LNCaP clone FGC (cell line): Measurements from ENCODE around the gene HIVEP2.

Experiments used
- DNase-seq: peaks from one replicate; pipeline ENCODE4 v3.0.0-alpha.2; 2011; ENCODE audit warnings: low read depth
- H3K4me3 ChIP-seq: 2 replicates; pipeline ENCODE4 v1.5.1; 2011; ENCODE audit warnings: mild to moderate bottlenecking, low read depth, low read length, control low read depth
- TF ChIP-seq, protein P1 (sequence below): IDR thresholded peaks from 2 replicates; pipeline ENCODE4 v1.5.1; 2012; ENCODE audit warnings: mild to moderate bottlenecking; ENCODE audit not compliant: control insufficient read depth, insufficient read depth; ENCODE audit errors: extremely low read depth

The HIVEP2 gene

DNA sequence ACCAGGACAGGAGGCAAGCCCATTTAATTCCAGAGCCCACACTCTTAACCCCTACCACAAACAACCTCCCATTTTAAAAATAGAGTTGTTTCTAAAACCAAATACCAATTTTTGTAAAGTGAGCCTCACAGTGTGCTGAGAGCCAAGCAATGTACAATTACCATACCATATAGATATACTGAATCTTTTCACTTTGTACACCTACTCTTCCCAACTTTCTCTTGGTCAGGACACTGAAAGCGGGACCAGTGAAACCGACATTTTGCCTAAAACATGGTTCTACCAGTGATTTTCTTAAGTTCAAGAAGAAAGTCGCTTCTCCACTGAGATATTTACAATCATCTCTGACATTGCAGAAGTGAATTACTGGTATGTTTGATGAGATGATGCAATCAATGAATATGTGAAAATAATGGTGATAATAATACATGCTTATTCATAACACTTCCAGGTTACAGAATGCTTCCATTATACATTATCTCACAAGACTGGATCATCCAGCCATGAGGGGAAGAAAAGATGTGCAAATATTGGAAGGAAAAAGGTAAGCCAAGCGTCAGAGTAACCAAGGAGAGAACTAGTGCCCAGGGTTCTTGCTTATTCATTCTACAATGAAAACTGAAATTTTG, 74.1 kb downstream of the HIVEP2 start:
- no peak overlapping the region for H3K4me3 ChIP-seq
- DNase-seq: no peak
- TF ChIP-seq, protein P1, sequence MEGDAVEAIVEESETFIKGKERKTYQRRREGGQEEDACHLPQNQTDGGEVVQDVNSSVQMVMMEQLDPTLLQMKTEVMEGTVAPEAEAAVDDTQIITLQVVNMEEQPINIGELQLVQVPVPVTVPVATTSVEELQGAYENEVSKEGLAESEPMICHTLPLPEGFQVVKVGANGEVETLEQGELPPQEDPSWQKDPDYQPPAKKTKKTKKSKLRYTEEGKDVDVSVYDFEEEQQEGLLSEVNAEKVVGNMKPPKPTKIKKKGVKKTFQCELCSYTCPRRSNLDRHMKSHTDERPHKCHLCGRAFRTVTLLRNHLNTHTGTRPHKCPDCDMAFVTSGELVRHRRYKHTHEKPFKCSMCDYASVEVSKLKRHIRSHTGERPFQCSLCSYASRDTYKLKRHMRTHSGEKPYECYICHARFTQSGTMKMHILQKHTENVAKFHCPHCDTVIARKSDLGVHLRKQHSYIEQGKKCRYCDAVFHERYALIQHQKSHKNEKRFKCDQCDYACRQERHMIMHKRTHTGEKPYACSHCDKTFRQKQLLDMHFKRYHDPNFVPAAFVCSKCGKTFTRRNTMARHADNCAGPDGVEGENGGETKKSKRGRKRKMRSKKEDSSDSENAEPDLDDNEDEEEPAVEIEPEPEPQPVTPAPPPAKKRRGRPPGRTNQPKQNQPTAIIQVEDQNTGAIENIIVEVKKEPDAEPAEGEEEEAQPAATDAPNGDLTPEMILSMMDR: no peak

DNA sequence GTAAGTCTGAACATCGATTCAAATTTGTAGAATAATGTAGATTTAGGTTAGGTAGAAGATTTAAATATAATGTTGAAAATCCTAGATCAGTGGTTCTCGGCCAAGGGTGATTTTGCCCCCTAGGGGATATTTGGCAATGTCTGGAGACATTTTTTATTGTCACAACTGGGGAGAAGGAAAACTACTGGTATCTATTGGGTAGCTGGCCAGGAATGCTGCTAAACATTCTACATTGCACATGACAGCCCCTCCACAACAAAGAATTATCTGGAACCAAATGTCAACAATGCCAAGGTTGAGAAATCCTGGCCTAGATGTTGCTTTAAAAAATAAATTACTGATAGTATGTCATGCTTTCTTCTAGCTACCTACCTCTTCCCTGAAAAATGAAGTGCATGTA, 76.1 kb downstream of the HIVEP2 start:
- TF ChIP-seq, protein P1: no peak
- no peak overlapping the region for H3K4me3 ChIP-seq
- DNase-seq: no peak

DNA sequence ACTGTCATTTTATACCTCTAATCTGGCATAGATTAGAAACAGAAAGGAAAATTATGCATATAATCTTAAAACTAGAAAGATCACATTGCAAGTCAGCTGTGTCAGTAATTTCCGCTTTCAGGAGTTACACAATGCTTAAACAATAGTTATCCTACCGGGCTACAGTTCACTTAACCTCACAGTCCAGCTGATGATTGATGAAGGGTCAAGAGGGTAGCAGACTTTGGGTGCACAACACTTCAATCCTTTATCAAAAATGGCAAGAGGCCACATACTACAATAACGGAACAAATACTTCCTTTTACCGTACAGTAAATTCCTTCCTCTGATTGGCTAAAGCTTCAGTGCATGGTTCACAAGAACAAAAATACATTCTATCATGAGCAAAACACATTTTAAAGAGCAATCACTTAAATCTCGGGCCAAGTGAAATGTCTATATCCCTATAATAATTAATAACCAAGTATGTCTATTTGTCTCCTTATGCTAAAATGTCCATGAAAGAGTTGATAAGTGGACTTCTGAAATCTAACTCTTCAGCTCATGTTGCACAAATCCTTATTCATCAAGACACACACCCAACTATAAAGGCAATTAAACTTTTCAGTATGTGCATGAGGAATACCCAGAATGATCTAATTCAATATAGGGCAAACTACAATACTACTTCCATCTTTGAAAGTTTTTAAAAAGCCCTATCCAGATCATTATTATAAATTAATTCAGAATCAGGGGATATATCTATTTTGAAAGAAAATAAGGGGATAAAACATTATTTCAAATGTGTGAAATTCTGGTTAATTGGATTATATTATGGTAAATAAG, 76.8 kb downstream of the HIVEP2 start:
- H3K4me3 ChIP-seq: no peak overlapping the region
- TF ChIP-seq, protein P1: no peak
- no peak for DNase-seq

DNA sequence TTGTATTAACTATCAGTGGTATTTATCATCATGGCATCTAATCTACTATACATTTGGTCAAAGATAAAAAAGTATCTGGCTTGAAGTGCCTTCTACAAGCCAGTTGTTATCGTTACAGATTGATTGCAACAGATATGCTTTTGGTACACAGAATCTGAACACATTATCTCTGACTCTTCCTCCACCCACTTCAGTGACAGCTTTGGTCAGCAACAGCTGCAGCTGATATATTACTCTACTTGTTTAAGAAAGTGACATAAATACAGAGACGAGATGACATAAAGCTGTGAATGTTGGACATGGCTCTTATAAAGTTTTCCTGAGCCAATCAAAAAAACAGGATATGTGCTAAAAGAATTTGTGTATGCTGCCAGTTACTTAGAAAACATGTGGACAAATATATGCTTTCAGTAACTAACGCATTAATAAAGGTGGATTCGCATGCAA, 77.6 kb downstream of the HIVEP2 start:
- H3K4me3 ChIP-seq: no peak overlapping the region
- DNase-seq: no peak
- TF ChIP-seq, protein P1: no peak

DNA sequence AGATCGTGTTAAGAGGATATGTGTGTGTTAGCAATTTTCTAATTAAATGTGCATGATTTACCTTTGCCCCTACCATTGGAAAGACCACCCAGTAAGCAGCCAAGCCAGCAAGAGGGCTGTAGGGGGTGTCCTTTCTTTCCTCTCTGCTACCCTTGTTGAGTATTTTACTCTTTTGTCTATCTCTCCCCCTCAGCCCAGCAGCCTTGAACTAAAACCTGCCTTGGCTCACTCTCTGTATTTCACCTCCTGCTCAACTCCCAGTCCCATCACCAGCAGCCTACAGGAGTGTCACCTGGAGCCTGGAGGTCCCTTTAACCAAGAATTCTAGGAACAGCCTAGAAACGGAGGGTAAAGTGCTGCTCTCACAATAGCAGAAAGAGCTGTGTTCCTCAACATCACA, 81.0 kb downstream of the HIVEP2 start:
- TF ChIP-seq, protein P1: no peak
- no peak for DNase-seq
- no peak overlapping the region for H3K4me3 ChIP-seq

DNA sequence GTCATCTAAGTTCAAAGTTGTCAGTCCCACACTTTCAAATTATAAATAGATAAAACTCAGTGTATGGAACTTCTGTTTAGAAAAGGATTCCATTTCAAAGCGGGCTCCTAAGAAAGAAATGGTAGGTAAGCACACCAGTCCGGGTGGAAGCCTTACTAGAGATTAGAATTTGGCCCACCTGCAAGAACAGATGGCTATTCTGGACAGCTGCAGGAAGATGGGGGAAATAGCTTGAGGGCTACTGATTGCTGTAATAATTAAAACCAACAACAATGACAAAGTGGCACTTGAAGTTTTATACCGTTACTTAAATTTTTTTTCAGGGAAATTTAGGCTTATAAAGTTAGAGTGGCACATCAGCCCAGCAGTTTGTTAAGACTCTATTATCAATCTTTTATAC, 83.3 kb downstream of the HIVEP2 start:
- DNase-seq: no peak
- TF ChIP-seq, protein P1: no peak
- H3K4me3 ChIP-seq: no peak overlapping the region
